Thyroid gland (tissue), 4 donors: ENCODE measurements around the gene EPHA2. TPM values are rescaled to one million over a fixed set of nuclear protein-coding genes. Genes with fewer than 3 reads are reported as not detected.

Experiments used
- DNase-seq, 2 donors: peaks; one replicate each; pipeline ENCODE4 v3.0.0-alpha.2; 2019
- H3K27ac ChIP-seq, 3 donors: fragments of 200-600 bp; sonication (generic); 1 replicate in 2 of 3; 2 replicates in 1 of 3; pipeline ENCODE4 v1.5.1; 2016 to 2019; ENCODE audit warnings: mild to moderate bottlenecking in 1 of 3, moderate library complexity in 1 of 3
- H3K27me3 ChIP-seq: fragments of 200-600 bp; sonication (generic); one replicate; pipeline ENCODE4 v1.5.1; 2019
- H3K36me3 ChIP-seq, 2 donors: fragments of 200-600 bp; sonication (generic); one replicate each; pipeline ENCODE4 v1.5.1; 2016 to 2019
- H3K4me1 ChIP-seq, 2 donors: fragments of 200-600 bp; sonication (generic); one replicate each; pipeline ENCODE4 v1.5.1; 2017 to 2019
- H3K4me3 ChIP-seq, 3 donors: fragments of 200-600 bp; sonication (generic); replicated peaks in 1 of 3; 1 replicate in 2 of 3; 2 replicates in 1 of 3; pipeline ENCODE4 v1.5.1; 2016; ENCODE audit warnings: mild to moderate bottlenecking in 1 of 3
- H3K9me3 ChIP-seq: fragments of 200-600 bp; sonication (generic); one replicate; pipeline ENCODE4 v1.5.1; 2017
- CTCF ChIP-seq, 6 experiments: fragments of 200-600 bp in 3 of 6; fragments of 450-650 bp in 3 of 6; sonication (generic) in 3 of 6; IDR thresholded peaks; one replicate each; pipeline ENCODE4 v1.5.1; 2016 to 2019; ENCODE audit warnings: antibody characterized with exemption in 6 of 6, mild to moderate bottlenecking in 2 of 6, inconsistent platforms in 1 of 6, moderate library complexity in 1 of 6
- POLR2A ChIP-seq, 2 donors: fragments of 450-650 bp; IDR thresholded peaks; one replicate each; pipeline ENCODE4 v1.6.1; 2017; ENCODE audit warnings: antibody characterized with exemption in 2 of 2, mild to moderate bottlenecking in 2 of 2, moderate library complexity in 1 of 2
- WGBS, 2 donors: methylation state at CpG; one replicate each; pipeline ENCODE4 v1.1.5; 2017; 5-methylcytosine and 5-hydroxymethylcytosine counted together
- intact Hi-C: fragments of 100-400 bp; cut with DNase I; formaldehyde crosslinking; loops from one replicate; pipeline ENCODE4 v1.15.1; 2023
- total RNA-seq, 4 donors: library from RNA; depleted of rRNA; stranded (reverse); fragments of >200 nt; gene quantifications; one replicate each; pipeline ENCODE4 v1.2.3, GENCODE V29; 2016

Gene EPHA2
- total RNA-seq: 10 to 100 TPM; 22.3 to 53.2 (median 29.3) TPM

- DNase-seq: peak; percentile 98 to 99
- TF ChIP-seq POLR2A (IDR thresholded peaks at IDR 0.05): peak; percentile 97 to 99
- peak in 1 of 6 experiments; percentile 16 for TF ChIP-seq CTCF (IDR thresholded peaks at IDR 0.05)
- Histone ChIP-seq H3K4me1 (peaks cover 43 to 48% of the 10 kb centered on the region in 2 donors), H3K4me3 (peak within 1 kb of the TSS; percentile 56 to 84 (median 61)), H3K36me3 (no peaks in the 10 kb centered on the region), H3K27me3 (no peaks in the 10 kb centered on the region), H3K27ac (peak within 1 kb of the TSS; percentile 85 to 90 (median 90)), H3K9me3 (no peaks in the 10 kb centered on the region)
- 1 to 3% methylated on average over 17 to 29 of the region's 89 CpGs for WGBS, 2 donors
- intact Hi-C loops: no loop called here
Measured at GRCh38 chr1:16155537-16156410, at the start of gene EPHA2. Gene EPHA2 (minus strand): TSS chr1:16156069. CDS start chr1:16155932, 137 bp downstream.

GRCh38 chr1:16205334-16205671, 49.4 kb upstream of the EPHA2 start:
- WGBS, 2 donors: 94 to 97% methylated on average over 9 to 11 of the region's 11 CpGs
- DNase-seq: no peak
- no peak overlapping the region for H3K27ac ChIP-seq
- H3K27me3 ChIP-seq: no peaks in the 10 kb centered on the region
- H3K4me1 ChIP-seq: peaks cover 20 to 29% of the 10 kb centered on the region in 2 donors
- no peaks in the 10 kb centered on the region for H3K9me3 ChIP-seq
- no peak overlapping the region for H3K4me3 ChIP-seq
- H3K36me3 ChIP-seq: no peaks in the 10 kb centered on the region
- intact Hi-C loops: no loop called here
- TF ChIP-seq CTCF (IDR thresholded peaks at IDR 0.05): no peak
- no peak for TF ChIP-seq POLR2A (IDR thresholded peaks at IDR 0.05)

- Histone ChIP-seq H3K9me3 (no peaks in the 10 kb centered on the region), H3K4me1 (peaks cover 15 to 24% of the 10 kb centered on the region in 2 donors), H3K27me3 (no peaks in the 10 kb centered on the region), H3K36me3 (no peaks in the 10 kb centered on the region), H3K27ac (no peak overlapping the region), H3K4me3 (no peak overlapping the region)
- 75 to 78% methylated on average over 8 to 12 of the region's 12 CpGs for WGBS, 2 donors
- peak; percentile 51 to 61 for DNase-seq
- TF ChIP-seq CTCF (IDR thresholded peaks at IDR 0.05) (peak in 4 of 6 experiments; percentile 27 to 37 (median 36)), POLR2A (IDR thresholded peaks at IDR 0.05) (no peak)
- intact Hi-C loops: loop anchor here (5.0 kb wide), 1 partner anchor 33 kb away; the partner anchor contains the start of gene CPLANE2
Measured at GRCh38 chr1:16204634-16205333, 48.9 kb upstream of the EPHA2 start.

- no peak for DNase-seq
- Histone ChIP-seq H3K4me3 (no peak overlapping the region), H3K4me1 (peaks cover 12 to 20% of the 10 kb centered on the region in 2 donors), H3K9me3 (no peaks in the 10 kb centered on the region), H3K27me3 (no peaks in the 10 kb centered on the region), H3K36me3 (no peaks in the 10 kb centered on the region), H3K27ac (no peak overlapping the region)
- intact Hi-C loops: loop anchor here (5.0 kb wide), 1 partner anchor 33 kb away; the partner anchor contains the start of gene CPLANE2
- WGBS, 2 donors: 84 to 95% methylated on average over 2 of the region's 2 CpGs
- TF ChIP-seq POLR2A (IDR thresholded peaks at IDR 0.05): no peak
- TF ChIP-seq CTCF (IDR thresholded peaks at IDR 0.05): no peak
Measured at GRCh38 chr1:16204216-16204615, 48.3 kb upstream of the EPHA2 start.
